ENCODE measurements around the gene RRAD.
A peak's percentile ranks its signal among the peaks of the same experiment; 100 is the strongest.
"Not testable (repeated sequence)": the region's sequence is repeated elsewhere in the genome, so short reads cannot be mapped to it uniquely, and the experiment has no call there.

RRAD gene

DNA sequence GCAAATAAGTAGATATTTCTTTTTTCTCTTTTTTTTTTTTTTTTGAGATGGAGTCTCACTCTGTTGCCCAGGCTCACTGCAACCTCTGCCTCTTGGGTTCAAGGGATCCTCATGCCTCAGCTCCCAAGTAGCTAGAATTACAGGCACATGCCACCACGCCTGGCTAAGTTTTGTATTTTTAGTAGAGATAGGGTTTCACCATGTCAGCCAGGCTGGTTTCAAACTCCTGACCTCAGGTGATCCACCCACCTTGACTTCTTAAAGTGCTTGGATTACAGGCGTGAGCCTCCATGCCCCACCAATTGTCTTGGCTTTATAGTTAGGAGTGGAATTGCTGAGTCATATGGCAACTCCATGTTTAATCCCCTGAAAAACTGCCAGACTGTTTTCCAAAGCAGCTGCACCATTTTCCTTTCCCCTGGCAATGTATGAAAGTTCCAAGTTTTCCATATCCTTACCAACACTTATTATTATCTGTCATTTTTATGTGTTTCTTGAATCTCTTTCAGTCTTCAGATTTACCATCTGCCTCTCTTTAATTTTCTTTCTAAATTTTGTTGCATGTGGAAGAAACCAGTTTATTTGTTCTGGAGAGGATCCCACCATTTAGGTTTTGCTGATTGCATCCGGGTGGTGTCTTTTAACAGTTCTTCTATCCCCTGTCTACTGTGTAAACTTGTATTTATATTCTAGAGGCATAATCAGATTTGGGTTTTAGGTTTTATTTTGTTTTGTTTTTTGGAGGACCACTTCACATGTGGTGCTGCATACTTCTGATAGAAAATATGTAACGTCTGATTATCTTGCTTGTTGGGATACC is 25.8 kb upstream of the RRAD start:
- Histone ChIP-seq H3K27me3 (ENCODE audit: control insufficient read depth in 2 of 2, insufficient read depth in 2 of 2, low read length in 2 of 2) (no peaks in the 10 kb centered on the region), H3K4me3 (ENCODE audit: low read length in 2 of 2) (no peak overlapping the region), H3K4me1 (ENCODE audit: control insufficient read depth in 2 of 2, insufficient read depth in 2 of 2, low read length in 2 of 2) (peaks cover 17 to 43% of the 10 kb centered on the region in 2 donors), H3K36me3 (ENCODE audit: control insufficient read depth in 2 of 2, insufficient read depth in 2 of 2, low read length in 2 of 2) (no peaks in the 10 kb centered on the region), H3K9ac (ENCODE audit: low read depth in 1 of 2, low read length in 2 of 2) (peak overlapping the region in 1 of 2 donors; percentile 6), H3K27ac (ENCODE audit: low read depth in 2 of 2, low read length in 2 of 2) (no peak overlapping the region), H3K9me3 (ENCODE audit: control insufficient read depth in 2 of 2, low read length in 2 of 2) (no peaks in the 10 kb centered on the region)

DNA sequence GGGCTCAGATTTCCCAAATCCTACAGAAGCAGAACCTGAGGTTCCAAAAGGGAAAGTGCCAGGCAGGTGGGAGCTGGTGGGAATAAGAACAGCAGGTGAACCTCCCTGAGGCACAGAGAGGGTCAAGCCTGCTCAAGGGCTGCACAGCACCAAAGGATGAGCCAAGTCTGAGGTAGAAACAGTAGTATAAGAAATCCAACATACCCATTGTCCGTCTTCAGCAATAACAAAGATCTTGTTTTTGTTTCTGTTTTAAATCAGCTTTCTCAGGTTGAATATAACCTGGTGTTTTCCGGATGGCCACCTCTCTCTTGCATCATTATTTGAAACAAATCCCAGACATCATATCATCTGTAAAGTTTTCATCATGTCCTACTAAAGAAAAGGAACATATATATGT is 25.1 kb upstream of the RRAD start:
- Histone ChIP-seq H3K4me1 (ENCODE audit: control insufficient read depth in 2 of 2, insufficient read depth in 2 of 2, low read length in 2 of 2) (peaks cover 14 to 39% of the 10 kb centered on the region in 2 donors), H3K27me3 (ENCODE audit: control insufficient read depth in 2 of 2, insufficient read depth in 2 of 2, low read length in 2 of 2) (no peaks in the 10 kb centered on the region), H3K9me3 (ENCODE audit: control insufficient read depth in 2 of 2, low read length in 2 of 2) (no peaks in the 10 kb centered on the region), H3K36me3 (ENCODE audit: control insufficient read depth in 2 of 2, insufficient read depth in 2 of 2, low read length in 2 of 2) (no peaks in the 10 kb centered on the region), H3K4me3 (ENCODE audit: low read length in 2 of 2) (no peak overlapping the region), H3K27ac (ENCODE audit: low read depth in 2 of 2, low read length in 2 of 2) (no peak overlapping the region), H3K9ac (ENCODE audit: low read depth in 1 of 2, low read length in 2 of 2) (no peak overlapping the region)

DNA sequence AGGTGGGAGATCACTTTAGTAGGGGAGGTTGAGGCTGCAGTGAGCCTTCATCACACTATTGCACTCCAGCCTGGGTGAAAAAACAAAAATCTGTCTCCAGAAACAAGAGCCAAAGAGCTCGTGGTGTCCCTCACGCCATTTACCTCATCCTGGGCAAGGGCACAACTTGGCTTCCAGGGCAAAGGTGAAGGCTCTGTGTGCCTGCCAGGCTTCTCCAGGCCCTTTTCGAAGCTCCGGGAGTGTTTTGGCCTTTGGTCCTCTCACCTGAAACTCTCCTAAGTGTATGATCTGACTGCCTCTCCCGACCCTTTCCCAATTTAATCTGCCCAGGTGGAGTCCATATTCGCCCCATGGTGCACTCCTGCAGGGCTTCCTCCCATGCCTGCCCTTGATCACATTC is 24.1 kb upstream of the RRAD start:
- Histone ChIP-seq H3K9me3 (ENCODE audit: control insufficient read depth in 2 of 2, low read length in 2 of 2) (no peaks in the 10 kb centered on the region), H3K36me3 (ENCODE audit: control insufficient read depth in 2 of 2, insufficient read depth in 2 of 2, low read length in 2 of 2) (no peaks in the 10 kb centered on the region), H3K4me3 (ENCODE audit: low read length in 2 of 2) (no peak overlapping the region), H3K27ac (ENCODE audit: low read depth in 2 of 2, low read length in 2 of 2) (no peak overlapping the region), H3K27me3 (ENCODE audit: control insufficient read depth in 2 of 2, insufficient read depth in 2 of 2, low read length in 2 of 2) (no peaks in the 10 kb centered on the region), H3K9ac (ENCODE audit: low read depth in 1 of 2, low read length in 2 of 2) (no peak overlapping the region), H3K4me1 (ENCODE audit: control insufficient read depth in 2 of 2, insufficient read depth in 2 of 2, low read length in 2 of 2) (peaks cover 13 to 30% of the 10 kb centered on the region in 2 donors)

DNA sequence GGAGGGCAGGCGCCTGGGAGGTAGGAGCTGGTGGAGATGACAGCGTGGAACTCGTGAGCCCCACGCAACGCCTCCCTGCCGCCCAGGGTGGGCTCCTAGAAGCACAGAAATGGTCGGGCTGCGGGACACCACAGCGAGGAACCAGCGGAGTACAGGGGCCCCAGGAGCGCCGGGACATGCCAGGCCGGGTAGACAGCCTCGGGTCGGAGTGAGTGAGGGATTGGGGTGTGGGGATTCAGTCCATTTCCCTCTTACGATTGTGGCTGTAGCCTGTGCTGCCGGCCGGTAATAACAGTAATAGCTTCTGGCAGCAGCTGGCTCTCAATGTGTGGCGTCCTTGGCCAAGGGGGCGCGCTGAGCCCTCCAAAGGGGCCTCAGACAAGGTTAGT is 23.5 kb upstream of the RRAD start:
- Histone ChIP-seq H3K27me3 (ENCODE audit: control insufficient read depth in 2 of 2, insufficient read depth in 2 of 2, low read length in 2 of 2) (no peaks in the 10 kb centered on the region), H3K9me3 (ENCODE audit: control insufficient read depth in 2 of 2, low read length in 2 of 2) (no peaks in the 10 kb centered on the region), H3K9ac (ENCODE audit: low read depth in 1 of 2, low read length in 2 of 2) (peak overlapping the region in 1 of 2 donors; percentile 1), H3K27ac (ENCODE audit: low read depth in 2 of 2, low read length in 2 of 2) (no peak overlapping the region), H3K4me1 (ENCODE audit: control insufficient read depth in 2 of 2, insufficient read depth in 2 of 2, low read length in 2 of 2) (peaks cover 8 to 28% of the 10 kb centered on the region in 2 donors), H3K36me3 (ENCODE audit: control insufficient read depth in 2 of 2, insufficient read depth in 2 of 2, low read length in 2 of 2) (peaks cover 0 to 2% of the 10 kb centered on the region in 2 donors), H3K4me3 (ENCODE audit: low read length in 2 of 2) (peak overlapping the region in 1 of 2 donors; percentile 80)

DNA sequence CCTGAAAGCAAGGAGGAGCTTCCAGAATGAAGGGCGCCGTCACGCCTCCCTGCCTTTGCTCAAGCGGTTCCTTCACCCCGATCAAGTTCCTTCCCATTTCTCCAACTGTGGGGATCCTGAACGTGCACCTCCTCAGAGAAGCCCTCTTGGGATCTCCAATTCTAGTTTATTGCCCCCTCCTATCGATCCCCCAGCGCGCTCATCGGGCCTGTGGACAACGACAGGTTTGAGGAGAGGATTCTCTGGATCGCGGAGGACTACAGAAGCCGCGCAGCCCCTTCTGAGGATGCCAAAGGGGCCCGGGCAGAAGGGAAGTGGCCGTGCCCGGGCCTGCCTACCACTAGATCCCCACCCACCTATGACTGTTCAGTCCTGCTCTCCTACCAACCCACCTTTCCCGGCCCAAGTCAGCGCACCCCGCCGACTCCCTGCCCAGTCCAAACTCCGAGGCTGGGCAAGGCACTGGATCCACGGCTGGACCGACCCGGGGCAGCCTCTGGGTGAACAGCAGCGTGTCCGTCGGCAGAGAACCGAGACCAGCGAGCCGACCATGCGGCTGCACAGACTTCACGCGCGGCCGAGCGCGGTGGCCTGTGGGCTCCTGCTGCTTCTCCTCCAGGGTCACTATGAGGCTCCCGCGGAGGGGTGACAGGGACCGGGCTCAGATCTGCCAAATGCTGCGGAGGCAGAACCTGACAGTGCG is 22.9 kb upstream of the RRAD start:
- Histone ChIP-seq H3K9me3 (ENCODE audit: control insufficient read depth in 2 of 2, low read length in 2 of 2) (no peaks in the 10 kb centered on the region), H3K4me3 (ENCODE audit: low read length in 2 of 2) (peak overlapping the region; percentile 73 to 80), H3K4me1 (ENCODE audit: control insufficient read depth in 2 of 2, insufficient read depth in 2 of 2, low read length in 2 of 2) (peaks cover 7 to 22% of the 10 kb centered on the region in 2 donors), H3K36me3 (ENCODE audit: control insufficient read depth in 2 of 2, insufficient read depth in 2 of 2, low read length in 2 of 2) (peaks cover 3 to 8% of the 10 kb centered on the region in 2 donors), H3K27me3 (ENCODE audit: control insufficient read depth in 2 of 2, insufficient read depth in 2 of 2, low read length in 2 of 2) (no peaks in the 10 kb centered on the region), H3K27ac (ENCODE audit: low read depth in 2 of 2, low read length in 2 of 2) (no peak overlapping the region), H3K9ac (ENCODE audit: low read depth in 1 of 2, low read length in 2 of 2) (peak overlapping the region; percentile 24 to 51)

DNA sequence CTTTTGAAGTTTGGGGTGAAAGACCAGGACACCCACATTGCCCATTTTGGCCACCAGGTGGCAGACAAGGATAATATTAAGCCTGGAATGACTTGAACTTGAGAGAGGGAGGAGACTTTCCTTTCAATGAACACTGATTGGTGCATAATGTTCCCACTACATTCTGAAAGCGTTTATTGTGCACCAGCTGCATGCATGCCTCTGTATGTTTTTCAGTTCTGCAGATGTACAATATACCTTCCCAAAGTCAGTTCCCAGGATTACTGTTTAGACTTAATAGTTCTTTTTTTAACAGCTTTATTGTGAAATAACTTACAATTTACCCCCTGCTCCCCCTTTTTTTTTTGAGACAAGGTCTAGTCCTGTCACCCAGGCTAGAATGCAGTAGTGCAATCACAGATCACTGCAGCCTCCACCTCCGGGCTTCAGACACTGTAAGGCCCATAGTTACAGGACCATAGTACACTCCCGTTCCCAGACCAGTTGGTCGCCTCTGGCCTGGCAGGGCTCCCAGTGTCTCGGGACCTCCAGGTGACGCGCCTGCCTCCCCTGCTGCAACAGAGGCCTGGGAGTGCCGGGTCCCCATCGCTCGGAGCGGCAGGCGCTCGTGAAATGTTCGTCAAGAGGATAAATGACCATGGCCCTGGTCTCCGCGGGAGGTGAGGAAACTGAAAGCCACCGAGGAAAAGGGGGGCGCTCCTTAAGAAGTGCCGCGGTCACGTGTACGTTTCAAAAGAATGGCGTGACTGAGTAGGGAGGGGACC is 22.1 kb upstream of the RRAD start:
- Histone ChIP-seq H3K4me3 (ENCODE audit: low read length in 2 of 2) (peak overlapping the region; percentile 73 to 80), H3K27me3 (ENCODE audit: control insufficient read depth in 2 of 2, insufficient read depth in 2 of 2, low read length in 2 of 2) (no peaks in the 10 kb centered on the region), H3K9ac (ENCODE audit: low read depth in 1 of 2, low read length in 2 of 2) (peak overlapping the region in 1 of 2 donors; percentile 51), H3K27ac (ENCODE audit: low read depth in 2 of 2, low read length in 2 of 2) (no peak overlapping the region), H3K4me1 (ENCODE audit: control insufficient read depth in 2 of 2, insufficient read depth in 2 of 2, low read length in 2 of 2) (peaks cover 7 to 17% of the 10 kb centered on the region in 2 donors), H3K36me3 (ENCODE audit: control insufficient read depth in 2 of 2, insufficient read depth in 2 of 2, low read length in 2 of 2) (peaks cover 11 to 16% of the 10 kb centered on the region in 2 donors), H3K9me3 (ENCODE audit: control insufficient read depth in 2 of 2, low read length in 2 of 2) (no peaks in the 10 kb centered on the region)

DNA sequence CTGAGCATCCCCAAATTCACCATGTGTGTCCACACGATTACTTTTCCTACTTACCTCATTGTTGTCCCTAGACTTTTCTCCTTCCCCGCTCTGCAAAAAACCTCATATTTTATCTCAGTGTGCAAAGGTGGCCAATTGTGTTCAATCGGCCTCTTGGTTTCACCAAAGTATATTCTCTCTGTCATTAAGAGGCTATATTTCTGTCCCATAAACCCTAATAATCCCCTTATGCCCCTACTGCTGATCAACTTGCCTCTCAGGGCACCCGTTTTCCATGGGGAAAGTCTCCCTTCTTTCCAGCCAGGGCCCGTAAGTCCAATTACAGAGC is 21.6 kb upstream of the RRAD start:
- Histone ChIP-seq H3K27ac (ENCODE audit: low read depth in 2 of 2, low read length in 2 of 2) (no peak overlapping the region), H3K4me3 (ENCODE audit: low read length in 2 of 2) (no peak overlapping the region), H3K36me3 (ENCODE audit: control insufficient read depth in 2 of 2, insufficient read depth in 2 of 2, low read length in 2 of 2) (peaks cover 17 to 21% of the 10 kb centered on the region in 2 donors), H3K27me3 (ENCODE audit: control insufficient read depth in 2 of 2, insufficient read depth in 2 of 2, low read length in 2 of 2) (no peaks in the 10 kb centered on the region), H3K9me3 (ENCODE audit: control insufficient read depth in 2 of 2, low read length in 2 of 2) (no peaks in the 10 kb centered on the region), H3K4me1 (ENCODE audit: control insufficient read depth in 2 of 2, insufficient read depth in 2 of 2, low read length in 2 of 2) (peaks cover 5 to 17% of the 10 kb centered on the region in 2 donors), H3K9ac (ENCODE audit: low read depth in 1 of 2, low read length in 2 of 2) (no peak overlapping the region)

DNA sequence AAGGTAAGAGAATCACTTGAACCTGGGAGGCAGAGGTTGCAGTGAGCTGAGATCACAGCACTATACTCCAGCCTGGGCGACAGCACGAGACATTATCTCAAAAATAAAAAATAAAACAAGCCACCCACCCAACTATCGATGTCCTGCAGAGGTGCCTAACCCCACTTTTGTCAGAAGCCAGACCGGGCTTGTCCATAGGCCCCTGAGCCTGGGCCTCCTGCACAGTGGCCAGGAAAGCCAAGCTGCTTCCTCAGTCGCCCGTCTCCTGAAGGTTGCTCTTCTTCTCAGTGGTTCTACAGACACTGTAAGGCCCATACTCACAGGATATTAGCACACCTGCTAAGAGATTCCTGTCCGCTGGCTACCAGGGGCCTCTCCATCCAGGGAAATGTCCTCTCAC is 21.2 kb upstream of the RRAD start:
- H3K27me3 ChIP-seq (ENCODE audit: control insufficient read depth in 2 of 2, insufficient read depth in 2 of 2, low read length in 2 of 2): no peaks in the 10 kb centered on the region
- no peak overlapping the region for H3K27ac ChIP-seq (ENCODE audit: low read depth in 2 of 2, low read length in 2 of 2)
- no peaks in the 10 kb centered on the region for H3K9me3 ChIP-seq (ENCODE audit: control insufficient read depth in 2 of 2, low read length in 2 of 2)
- H3K4me1 ChIP-seq (ENCODE audit: control insufficient read depth in 2 of 2, insufficient read depth in 2 of 2, low read length in 2 of 2): peaks cover 4 to 17% of the 10 kb centered on the region in 2 donors
- H3K9ac ChIP-seq (ENCODE audit: low read depth in 1 of 2, low read length in 2 of 2): no peak overlapping the region
- no peak overlapping the region for H3K4me3 ChIP-seq (ENCODE audit: low read length in 2 of 2)
- peaks cover 21 to 25% of the 10 kb centered on the region in 2 donors for H3K36me3 ChIP-seq (ENCODE audit: control insufficient read depth in 2 of 2, insufficient read depth in 2 of 2, low read length in 2 of 2)

DNA sequence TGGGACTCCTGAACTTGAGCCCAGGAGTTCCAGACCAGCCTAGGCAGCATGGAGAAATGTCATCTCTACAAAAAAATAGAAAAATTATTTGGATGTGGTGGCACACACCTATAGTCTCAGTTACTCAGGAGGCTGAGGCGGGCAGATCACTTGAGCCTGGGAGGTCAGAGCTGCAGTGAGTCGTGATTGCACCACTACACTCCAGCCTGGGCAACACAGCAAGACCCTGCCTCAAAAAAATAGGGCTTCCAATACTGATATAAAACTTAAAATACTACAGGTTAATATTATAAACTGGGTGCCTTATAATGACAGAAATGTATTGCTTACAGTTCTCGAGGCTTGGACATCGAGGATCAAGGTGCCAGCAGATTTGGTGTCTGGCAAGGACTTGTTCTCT is 20.6 kb upstream of the RRAD start:
- Histone ChIP-seq H3K4me1 (ENCODE audit: control insufficient read depth in 2 of 2, insufficient read depth in 2 of 2, low read length in 2 of 2) (peaks cover 4 to 17% of the 10 kb centered on the region in 2 donors), H3K27ac (ENCODE audit: low read depth in 2 of 2, low read length in 2 of 2) (no peak overlapping the region), H3K27me3 (ENCODE audit: control insufficient read depth in 2 of 2, insufficient read depth in 2 of 2, low read length in 2 of 2) (no peaks in the 10 kb centered on the region), H3K9ac (ENCODE audit: low read depth in 1 of 2, low read length in 2 of 2) (no peak overlapping the region), H3K4me3 (ENCODE audit: low read length in 2 of 2) (no peak overlapping the region), H3K9me3 (ENCODE audit: control insufficient read depth in 2 of 2, low read length in 2 of 2) (no peaks in the 10 kb centered on the region), H3K36me3 (ENCODE audit: control insufficient read depth in 2 of 2, insufficient read depth in 2 of 2, low read length in 2 of 2) (peaks cover 27 to 31% of the 10 kb centered on the region in 2 donors)

DNA sequence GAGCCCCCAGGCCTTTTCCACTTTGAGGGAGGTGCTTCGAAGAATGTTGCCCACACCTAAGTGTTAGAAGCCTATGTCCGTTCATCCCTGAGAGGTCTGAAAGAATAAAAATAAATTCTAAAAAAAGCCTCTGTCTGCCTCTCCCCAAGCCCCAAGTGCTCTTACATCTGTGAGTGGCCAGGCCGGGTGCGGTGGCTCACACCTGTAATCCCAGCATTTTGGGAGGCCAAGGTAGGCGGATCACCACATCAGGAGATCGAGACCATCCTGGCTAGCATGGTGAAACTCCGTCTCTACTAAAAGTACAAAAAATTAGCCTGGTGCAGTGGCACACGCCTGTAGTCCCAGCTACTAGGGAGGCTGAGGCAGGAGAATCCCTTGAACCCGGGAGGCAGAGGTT is 19.6 kb upstream of the RRAD start:
- H3K27me3 ChIP-seq (ENCODE audit: control insufficient read depth in 2 of 2, insufficient read depth in 2 of 2, low read length in 2 of 2); H3K4me3 ChIP-seq (ENCODE audit: low read length in 2 of 2); H3K9ac ChIP-seq (ENCODE audit: low read depth in 1 of 2, low read length in 2 of 2); H3K9me3 ChIP-seq (ENCODE audit: control insufficient read depth in 2 of 2, low read length in 2 of 2); H3K27ac ChIP-seq (ENCODE audit: low read depth in 2 of 2, low read length in 2 of 2): not testable (repeated sequence)
- Histone ChIP-seq H3K4me1 (ENCODE audit: control insufficient read depth in 2 of 2, insufficient read depth in 2 of 2, low read length in 2 of 2) (peaks cover 4 to 17% of the 10 kb centered on the region in 2 donors), H3K36me3 (ENCODE audit: control insufficient read depth in 2 of 2, insufficient read depth in 2 of 2, low read length in 2 of 2) (peaks cover 36 to 41% of the 10 kb centered on the region in 2 donors)

Measured in mucosa of rectum (tissue), 2 donors.